ENCODE results near the gene RARB.

- TF ChIP-seq CTBP1 (IDR thresholded peaks at IDR 0.05; ENCODE audit: borderline replicate concordance) (no peak), ELF4 (IDR thresholded peaks at IDR 0.05) (no peak), ARNT (IDR thresholded peaks at IDR 0.05) (no peak), FOXM1 (IDR thresholded peaks at IDR 0.05; ENCODE audit: borderline replicate concordance) (no peak), LEF1 (IDR thresholded peaks at IDR 0.05; ENCODE audit: borderline replicate concordance) (no peak), HDGF (IDR thresholded peaks at IDR 0.05; ENCODE audit: borderline replicate concordance) (no peak), SP1 (IDR thresholded peaks at IDR 0.05) (no peak), BHLHE40 (IDR thresholded peaks at IDR 0.05; ENCODE audit: borderline replicate concordance) (no peak), FOXA1 (IDR thresholded peaks at IDR 0.05) (no peak), FOXK2 (IDR thresholded peaks at IDR 0.05) (no peak), TARDBP (IDR thresholded peaks at IDR 0.05) (no peak), NFRKB (IDR thresholded peaks at IDR 0.05) (no peak), SUZ12 (IDR thresholded peaks at IDR 0.05) (no peak)
Observed at GRCh38 chr3:25456723-25457670, 28.9 kb downstream of the RARB start.
